Ascending aorta (tissue), 2 donors: Measurements from ENCODE around the gene SLC43A2. TPM values are rescaled to one million over a fixed set of nuclear protein-coding genes. Genes with fewer than 3 reads are reported as not detected.

Experiments used
- DNase-seq, 2 donors: peaks; one replicate each; pipeline ENCODE4 v3.0.0-alpha.2; 2019; ENCODE audit warnings: low spot score in 2 of 2
- H3K27ac ChIP-seq, 2 donors: fragments of 200-600 bp; sonication (generic); one replicate each; pipeline ENCODE4 v1.5.1; 2016 to 2017; ENCODE audit warnings: mild to moderate bottlenecking in 1 of 2
- H3K27me3 ChIP-seq: fragments of 200-600 bp; sonication (generic); one replicate; pipeline ENCODE4 v1.5.1; 2017
- H3K36me3 ChIP-seq, 2 donors: fragments of 200-600 bp; sonication (generic); one replicate each; pipeline ENCODE4 v1.5.1; 2016
- H3K4me1 ChIP-seq, 2 donors: fragments of 200-600 bp; sonication (generic); one replicate each; pipeline ENCODE4 v1.5.1; 2016 to 2017; ENCODE audit warnings: mild to moderate bottlenecking in 1 of 2
- H3K4me3 ChIP-seq, 2 donors: fragments of 200-600 bp; sonication (generic); one replicate each; pipeline ENCODE4 v1.5.1; 2016 to 2017; ENCODE audit warnings: mild to moderate bottlenecking in 1 of 2
- H3K9me3 ChIP-seq, 2 donors: fragments of 200-600 bp; sonication (generic); one replicate each; pipeline ENCODE4 v1.5.1; 2016
- intact Hi-C: fragments of 100-400 bp; cut with DNase I; formaldehyde crosslinking; loops from one replicate; pipeline ENCODE4 v1.15.1; 2023
- total RNA-seq: library from RNA; depleted of rRNA; stranded (reverse); fragments of >200 nt; gene quantifications from one replicate; pipeline ENCODE4 v1.1.0, GENCODE V29; 2016
- TF ChIP-seq, protein P1 (sequence below), 3 experiments: fragments of 200-600 bp in 2 of 3; fragments of 450-650 bp in 1 of 3; sonication (generic) in 2 of 3; IDR thresholded peaks; one replicate each; pipeline ENCODE4 v1.5.1; 2016 to 2019; ENCODE audit warnings: antibody characterized with exemption in 3 of 3, mild to moderate bottlenecking in 1 of 3, moderate library complexity in 1 of 3

SLC43A2 gene
- total RNA-seq, 1 donor from 2014 or later: 27.6 TPM

DNA sequence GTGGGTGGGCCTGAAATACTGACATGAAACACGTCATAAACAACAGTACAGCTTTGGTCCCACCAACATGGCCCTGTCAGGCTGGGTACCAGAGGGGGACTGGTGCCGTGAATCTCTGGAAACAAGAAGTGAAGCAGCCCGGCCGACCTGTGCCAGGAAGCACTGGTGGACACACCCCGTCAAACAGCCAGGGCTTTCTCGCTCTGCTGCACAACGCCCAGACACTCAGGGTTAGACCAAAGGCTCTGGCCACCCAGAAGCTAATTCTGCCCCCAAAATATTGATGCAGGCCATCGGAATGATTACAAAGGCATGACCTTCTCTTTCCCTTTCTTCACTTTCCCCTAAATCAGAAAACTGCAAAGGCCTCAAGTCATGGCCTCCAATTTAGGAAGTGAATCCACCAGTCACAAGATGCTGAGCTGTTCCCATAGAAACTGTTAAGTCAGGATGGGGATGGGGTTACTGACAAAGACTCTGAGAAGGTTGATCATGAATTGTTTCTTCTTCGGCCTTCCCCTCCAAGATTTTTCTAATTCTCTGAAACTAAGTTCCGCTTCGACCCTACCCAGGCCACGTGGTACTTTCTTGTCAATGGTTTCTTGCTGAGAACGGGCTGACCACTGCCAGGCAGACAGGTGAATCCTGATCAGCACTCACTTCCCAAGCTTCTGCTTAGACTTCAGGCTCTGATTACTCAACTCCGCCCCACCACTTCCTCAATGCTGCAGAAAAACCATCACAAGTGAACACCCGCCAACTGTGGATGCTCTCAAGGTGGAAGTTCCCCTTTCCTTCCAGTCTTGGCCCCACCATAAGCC is 72.8 kb downstream of the SLC43A2 start:
- no peak for DNase-seq
- H3K27me3 ChIP-seq: no peaks in the 10 kb centered on the region
- H3K4me1 ChIP-seq: peaks cover 0 to 7% of the 10 kb centered on the region in 2 donors
- H3K4me3 ChIP-seq: no peak overlapping the region
- intact Hi-C loops: no loop called here
- TF ChIP-seq, protein P1, sequence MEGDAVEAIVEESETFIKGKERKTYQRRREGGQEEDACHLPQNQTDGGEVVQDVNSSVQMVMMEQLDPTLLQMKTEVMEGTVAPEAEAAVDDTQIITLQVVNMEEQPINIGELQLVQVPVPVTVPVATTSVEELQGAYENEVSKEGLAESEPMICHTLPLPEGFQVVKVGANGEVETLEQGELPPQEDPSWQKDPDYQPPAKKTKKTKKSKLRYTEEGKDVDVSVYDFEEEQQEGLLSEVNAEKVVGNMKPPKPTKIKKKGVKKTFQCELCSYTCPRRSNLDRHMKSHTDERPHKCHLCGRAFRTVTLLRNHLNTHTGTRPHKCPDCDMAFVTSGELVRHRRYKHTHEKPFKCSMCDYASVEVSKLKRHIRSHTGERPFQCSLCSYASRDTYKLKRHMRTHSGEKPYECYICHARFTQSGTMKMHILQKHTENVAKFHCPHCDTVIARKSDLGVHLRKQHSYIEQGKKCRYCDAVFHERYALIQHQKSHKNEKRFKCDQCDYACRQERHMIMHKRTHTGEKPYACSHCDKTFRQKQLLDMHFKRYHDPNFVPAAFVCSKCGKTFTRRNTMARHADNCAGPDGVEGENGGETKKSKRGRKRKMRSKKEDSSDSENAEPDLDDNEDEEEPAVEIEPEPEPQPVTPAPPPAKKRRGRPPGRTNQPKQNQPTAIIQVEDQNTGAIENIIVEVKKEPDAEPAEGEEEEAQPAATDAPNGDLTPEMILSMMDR (IDR thresholded peaks at IDR 0.05): no peak
- peaks cover 9 to 28% of the 10 kb centered on the region in 2 donors for H3K36me3 ChIP-seq
- H3K27ac ChIP-seq: no peak overlapping the region
- H3K9me3 ChIP-seq: no peaks in the 10 kb centered on the region

DNA sequence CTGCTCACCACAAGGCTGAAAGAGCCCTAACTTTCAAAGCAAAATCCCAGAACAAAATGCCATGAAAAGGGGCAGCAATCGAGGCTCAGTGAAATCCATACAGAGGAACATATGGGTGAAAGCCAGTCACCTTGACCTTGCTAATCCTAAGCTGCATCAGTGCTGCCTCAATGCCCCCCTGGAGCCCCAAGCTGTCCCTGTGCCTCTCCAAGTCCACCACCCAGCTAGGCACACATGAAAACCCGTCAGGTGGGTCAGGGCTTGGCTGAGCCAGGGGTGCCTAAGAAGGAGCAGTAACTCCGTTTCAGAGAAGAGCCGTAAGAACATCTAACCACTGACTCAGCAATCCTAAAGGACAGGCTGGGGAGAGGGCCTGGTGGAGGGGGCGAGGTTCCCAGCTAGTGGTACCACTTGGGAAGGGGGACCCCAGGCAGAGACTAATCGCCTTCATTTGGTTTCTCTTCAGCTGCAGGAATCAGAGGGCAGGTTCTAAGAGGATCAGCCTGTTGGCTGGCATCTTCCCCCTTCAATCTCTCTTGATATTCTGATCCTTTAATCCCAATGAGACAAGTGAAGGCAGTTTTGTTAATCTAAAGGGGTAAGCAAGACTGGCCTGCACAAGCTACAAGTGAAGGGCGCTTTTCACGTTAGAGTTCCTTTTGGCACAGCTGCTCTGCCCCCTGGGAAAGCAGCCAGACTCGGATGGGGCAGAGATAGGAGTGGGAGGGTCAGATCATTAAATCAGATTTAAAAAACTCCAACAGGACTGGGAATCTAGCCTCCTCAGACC is 73.7 kb downstream of the SLC43A2 start:
- intact Hi-C loops: no loop called here
- Histone ChIP-seq H3K27ac (no peak overlapping the region), H3K4me3 (no peak overlapping the region), H3K9me3 (no peaks in the 10 kb centered on the region), H3K27me3 (no peaks in the 10 kb centered on the region), H3K4me1 (no peaks in the 10 kb centered on the region), H3K36me3 (peaks cover 16 to 37% of the 10 kb centered on the region in 2 donors)
- DNase-seq: no peak
- TF ChIP-seq, protein P1 (IDR thresholded peaks at IDR 0.05): no peak

DNA sequence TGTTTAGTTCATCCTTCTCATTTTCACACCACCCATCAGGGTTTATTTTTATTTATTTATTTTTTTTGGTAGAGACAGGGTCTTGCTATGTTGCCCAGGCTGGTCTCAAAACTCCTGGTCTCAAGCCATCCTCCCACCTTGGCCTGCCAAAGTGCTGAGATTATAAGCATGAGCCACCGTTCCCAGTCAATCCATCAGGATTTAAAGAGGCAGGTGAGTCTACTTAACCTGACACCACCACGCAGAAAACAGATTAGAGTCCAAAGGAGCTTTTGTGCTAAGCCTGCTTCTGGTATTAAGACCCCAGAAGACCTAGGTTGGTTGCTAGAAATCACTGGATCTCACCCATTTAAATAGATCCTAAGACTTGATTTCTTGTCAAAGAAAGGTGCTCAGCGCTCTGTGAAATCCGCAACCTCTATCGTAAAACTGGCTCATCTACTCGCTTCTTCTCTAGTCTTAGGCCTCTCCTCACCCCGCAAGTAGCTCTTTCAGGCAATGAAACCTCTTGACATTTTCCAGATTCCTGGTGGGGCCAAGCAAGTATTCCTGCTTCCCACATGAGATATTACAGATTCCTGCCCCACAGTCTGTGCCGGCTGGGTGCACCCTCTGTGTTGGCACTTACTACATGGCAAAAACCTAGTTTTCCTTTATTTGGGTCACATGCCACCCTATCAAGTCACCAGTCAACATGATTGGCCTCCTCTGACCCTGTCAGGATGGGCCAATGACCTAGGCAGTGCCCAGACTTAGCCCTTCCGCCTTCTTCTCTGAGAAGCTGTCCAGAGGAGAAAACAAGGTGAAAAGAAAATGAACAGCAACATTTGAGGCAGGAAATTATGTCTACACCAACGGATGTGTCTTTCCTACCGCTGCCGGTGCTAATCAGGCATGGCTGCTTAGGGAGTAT is 75.0 kb downstream of the SLC43A2 start:
- DNase-seq: no peak
- peaks cover 23 to 48% of the 10 kb centered on the region in 2 donors for H3K36me3 ChIP-seq

DNA sequence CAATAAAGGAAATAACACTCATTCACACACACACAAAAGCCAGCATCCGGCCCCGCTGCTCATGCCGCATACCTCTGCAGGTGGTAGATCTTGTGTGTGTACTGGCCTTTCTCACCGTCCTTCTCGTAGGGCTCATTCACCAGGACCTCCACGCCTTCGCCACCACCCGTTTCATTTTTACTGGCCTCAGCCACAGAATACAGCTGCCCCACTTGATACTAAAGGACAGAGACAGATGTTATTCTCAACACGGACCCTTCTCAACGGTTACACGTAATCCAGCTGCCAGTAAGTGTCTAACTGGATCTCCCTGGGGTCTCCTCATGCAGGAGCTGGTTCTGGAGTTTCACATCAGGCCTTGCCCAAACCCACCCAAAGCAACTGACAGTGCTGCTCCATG is 75.7 kb downstream of the SLC43A2 start:
- H3K27me3 ChIP-seq: no peaks in the 10 kb centered on the region
- H3K36me3 ChIP-seq: peaks cover 27 to 55% of the 10 kb centered on the region in 2 donors
- no peak for DNase-seq
- no peaks in the 10 kb centered on the region for H3K4me1 ChIP-seq
- H3K27ac ChIP-seq: no peak overlapping the region
- intact Hi-C loops: no loop called here
- no peak overlapping the region for H3K4me3 ChIP-seq
- H3K9me3 ChIP-seq: no peaks in the 10 kb centered on the region
- TF ChIP-seq, protein P1 (IDR thresholded peaks at IDR 0.05): no peak

More for the DNA sequence above, 75.0 kb downstream of the SLC43A2 start:
- Histone ChIP-seq H3K9me3 (no peaks in the 10 kb centered on the region), H3K27me3 (no peaks in the 10 kb centered on the region), H3K4me3 (no peak overlapping the region), H3K27ac (no peak overlapping the region), H3K4me1 (no peaks in the 10 kb centered on the region)
- intact Hi-C loops: no loop called here
- TF ChIP-seq, protein P1 (IDR thresholded peaks at IDR 0.05): no peak

DNA sequence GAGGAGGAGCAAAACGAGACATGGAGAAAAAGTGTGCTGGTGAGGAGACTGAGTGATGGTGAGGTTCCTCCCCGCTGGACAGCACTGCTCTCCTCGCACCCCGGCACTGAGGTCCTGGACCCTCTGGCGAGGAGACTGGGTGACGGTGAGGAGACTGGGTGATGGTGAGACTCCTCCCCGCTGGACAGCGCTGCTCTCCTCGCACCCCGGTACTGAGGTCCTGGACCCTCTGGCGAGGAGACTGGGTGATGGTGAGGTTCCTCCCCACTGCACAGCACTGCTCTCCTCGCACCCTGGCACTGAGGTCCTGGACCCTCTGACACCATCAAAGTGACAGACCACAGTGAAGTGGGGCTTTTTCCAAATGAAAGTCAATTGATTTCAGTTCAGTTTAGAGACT is 76.9 kb downstream of the SLC43A2 start:
- Histone ChIP-seq H3K4me3 (no peak overlapping the region), H3K9me3 (no peaks in the 10 kb centered on the region), H3K4me1 (peaks cover 0 to 3% of the 10 kb centered on the region in 2 donors), H3K27ac (no peak overlapping the region), H3K27me3 (no peaks in the 10 kb centered on the region), H3K36me3 (peaks cover 29 to 58% of the 10 kb centered on the region in 2 donors)
- intact Hi-C loops: no loop called here
- DNase-seq: no peak
- TF ChIP-seq, protein P1 (IDR thresholded peaks at IDR 0.05): no peak
